WTC11 (cell line): ENCODE measurements around the gene LRRC41. TPM values are rescaled to one million over a fixed set of nuclear protein-coding genes. Genes with fewer than 3 reads are reported as not detected.

Experiments
- ATAC-seq: fragments of 200-7000 bp; cut with Tn5 transposase; 2 replicates; pipeline ENCODE4 v1.10.0; 2021; ENCODE audit warnings: mild to moderate bottlenecking, moderate library complexity
- CTCF ChIA-PET: fragments of 300-600 bp; sonication (Branson Sonifier 250); formaldehyde crosslinking; loops from one replicate; lab custom pipeline; 2021; ENCODE audit warnings: antibody characterized with exemption; lab: Charles Lee
- POLR2A ChIA-PET: fragments of 350-600 bp; sonication (Branson Sonifier 250); formaldehyde crosslinking; loops from one replicate; lab custom pipeline; 2021; ENCODE audit warnings: antibody characterized with exemption; lab: Charles Lee
- DNase-seq: peaks from one replicate; pipeline ENCODE4 v3.0.0; 2021; ENCODE audit warnings: low spot score
- H3K27ac Mint-ChIP-seq: 2 replicates; pipeline ENCODE4 v1.8.0; 2021; ENCODE audit warnings: mixed read lengths
- H3K27me3 Mint-ChIP-seq: 2 replicates; pipeline ENCODE4 v1.8.0; 2021; ENCODE audit warnings: low read depth, mild to moderate bottlenecking, moderate library complexity, mixed read lengths
- H3K36me3 Mint-ChIP-seq: 2 replicates; pipeline ENCODE4 v1.8.0; 2021; ENCODE audit warnings: mixed read lengths
- H3K4me1 Mint-ChIP-seq: 2 replicates; pipeline ENCODE4 v1.8.0; 2022; ENCODE audit warnings: mixed read lengths
- H3K4me3 Mint-ChIP-seq: 2 replicates; pipeline ENCODE4 v1.8.0; 2021; ENCODE audit warnings: mild to moderate bottlenecking, moderate library complexity, mixed read lengths
- H3K9me3 Mint-ChIP-seq: 2 replicates; pipeline ENCODE4 v1.8.0; 2021; ENCODE audit warnings: mixed read lengths
- AFF4 ChIP-seq: sonication (generic); formaldehyde crosslinking; IDR thresholded peaks from 2 replicates; pipeline ENCODE4 v1.8.1; 2023; ENCODE audit warnings: mild to moderate bottlenecking, missing genetic modification reagents, borderline replicate concordance
- CBFB ChIP-seq: sonication (generic); formaldehyde crosslinking; IDR thresholded peaks from 2 replicates; pipeline ENCODE4 v1.8.1; 2022; ENCODE audit warnings: mild to moderate bottlenecking, low read depth, missing genetic modification reagents
- E2F5 ChIP-seq: sonication (generic); formaldehyde crosslinking; IDR thresholded peaks from 2 replicates; pipeline ENCODE4 v1.8.1; 2022; ENCODE audit warnings: mild to moderate bottlenecking, moderate library complexity, missing genetic modification reagents
- FOXP1 ChIP-seq: sonication (generic); formaldehyde crosslinking; IDR thresholded peaks from 2 replicates; pipeline ENCODE4 v1.8.0; 2022; ENCODE audit warnings: missing genetic modification reagents, mild to moderate bottlenecking, moderate library complexity, borderline replicate concordance
- GABPB1 ChIP-seq: sonication (generic); formaldehyde crosslinking; IDR thresholded peaks from 2 replicates; pipeline ENCODE4 v1.8.1; 2023; ENCODE audit warnings: mild to moderate bottlenecking, missing genetic modification reagents
- KAT7 ChIP-seq: sonication (generic); formaldehyde crosslinking; IDR thresholded peaks from 2 replicates; pipeline ENCODE4 v1.8.1; 2023; ENCODE audit warnings: missing genetic modification reagents, mild to moderate bottlenecking, borderline replicate concordance
- MLX ChIP-seq: sonication (generic); formaldehyde crosslinking; IDR thresholded peaks from 2 replicates; pipeline ENCODE4 v1.8.1; 2023; ENCODE audit warnings: mild to moderate bottlenecking, missing genetic modification reagents, moderate library complexity
- MXD4 ChIP-seq: fragments of 250-450 bp; sonication (Bioruptor Pico); IDR thresholded peaks from 2 replicates; pipeline ENCODE4 v1.8.0; 2021; ENCODE audit warnings: mild to moderate bottlenecking, moderate library complexity, borderline replicate concordance
- NFATC4 ChIP-seq: fragments of 250-450 bp; sonication (Bioruptor Pico); IDR thresholded peaks from 2 replicates; pipeline ENCODE4 v1.9.0; 2021; ENCODE audit warnings: mild to moderate bottlenecking
- NR2C2 ChIP-seq: sonication (generic); formaldehyde crosslinking; IDR thresholded peaks from 2 replicates; pipeline ENCODE4 v1.8.0; 2022; ENCODE audit warnings: mild to moderate bottlenecking, missing genetic modification reagents
- RELA ChIP-seq: sonication (generic); formaldehyde crosslinking; IDR thresholded peaks from 2 replicates; pipeline ENCODE4 v1.8.1; 2022; ENCODE audit warnings: missing genetic modification reagents, mild to moderate bottlenecking, borderline replicate concordance
- SP1 ChIP-seq: sonication (generic); formaldehyde crosslinking; conservative IDR thresholded peaks from 2 replicates; pipeline ENCODE4 v1.8.1; 2022; ENCODE audit warnings: missing genetic modification reagents
- TEAD4 ChIP-seq: sonication (generic); formaldehyde crosslinking; IDR thresholded peaks from 2 replicates; pipeline ENCODE4 v1.8.0; 2022; ENCODE audit warnings: mild to moderate bottlenecking, missing genetic modification reagents
- TP53 ChIP-seq: sonication (generic); formaldehyde crosslinking; IDR thresholded peaks from 2 replicates; pipeline ENCODE4 v1.8.1; 2023; ENCODE audit warnings: mild to moderate bottlenecking, missing genetic modification reagents
- USF2 ChIP-seq: sonication (generic); formaldehyde crosslinking; IDR thresholded peaks from 2 replicates; pipeline ENCODE4 v1.8.1; 2023; ENCODE audit warnings: mild to moderate bottlenecking, missing genetic modification reagents, moderate library complexity
- ZNF138 ChIP-seq: sonication (generic); formaldehyde crosslinking; conservative IDR thresholded peaks from 2 replicates; pipeline ENCODE4 v1.8.1; 2022; ENCODE audit warnings: mild to moderate bottlenecking, moderate library complexity, missing genetic modification reagents
- ZNF219 ChIP-seq: sonication (generic); formaldehyde crosslinking; IDR thresholded peaks from 2 replicates; pipeline ENCODE4 v1.8.0; 2023; ENCODE audit warnings: missing genetic modification reagents, mild to moderate bottlenecking, borderline replicate concordance
- ZNF263 ChIP-seq: sonication (generic); formaldehyde crosslinking; IDR thresholded peaks from 2 replicates; pipeline ENCODE4 v1.8.1; 2022; ENCODE audit warnings: low read depth, mild to moderate bottlenecking, moderate library complexity, missing genetic modification reagents
- ZNF317 ChIP-seq: sonication (generic); formaldehyde crosslinking; IDR thresholded peaks from 2 replicates; pipeline ENCODE4 v1.8.1; 2023; ENCODE audit warnings: low read depth, mild to moderate bottlenecking, moderate library complexity, missing genetic modification reagents, borderline replicate concordance
- ZNF512 ChIP-seq: sonication (generic); formaldehyde crosslinking; IDR thresholded peaks from 2 replicates; pipeline ENCODE4 v1.8.1; 2022; ENCODE audit warnings: missing genetic modification reagents, borderline replicate concordance
- total RNA-seq: library from RNA; stranded (reverse); gene quantifications from 3 replicates; pipeline ENCODE4 v1.2.3, GENCODE V29; 2021
- TF ChIP-seq, protein P1 (sequence below): sonication (generic); formaldehyde crosslinking; IDR thresholded peaks from 2 replicates; pipeline ENCODE4 v1.8.1; 2022; ENCODE audit warnings: mild to moderate bottlenecking, missing genetic modification reagents, moderate library complexity, borderline replicate concordance
- TF ChIP-seq, protein P2 (sequence below): fragments of 250-450 bp; sonication (Bioruptor Pico); IDR thresholded peaks from 2 replicates; pipeline ENCODE4 v1.8.0; 2021; ENCODE audit warnings: mild to moderate bottlenecking

The LRRC41 gene
- total RNA-seq, 1 experiment from 2014 or later, result 46.0 TPM

DNA sequence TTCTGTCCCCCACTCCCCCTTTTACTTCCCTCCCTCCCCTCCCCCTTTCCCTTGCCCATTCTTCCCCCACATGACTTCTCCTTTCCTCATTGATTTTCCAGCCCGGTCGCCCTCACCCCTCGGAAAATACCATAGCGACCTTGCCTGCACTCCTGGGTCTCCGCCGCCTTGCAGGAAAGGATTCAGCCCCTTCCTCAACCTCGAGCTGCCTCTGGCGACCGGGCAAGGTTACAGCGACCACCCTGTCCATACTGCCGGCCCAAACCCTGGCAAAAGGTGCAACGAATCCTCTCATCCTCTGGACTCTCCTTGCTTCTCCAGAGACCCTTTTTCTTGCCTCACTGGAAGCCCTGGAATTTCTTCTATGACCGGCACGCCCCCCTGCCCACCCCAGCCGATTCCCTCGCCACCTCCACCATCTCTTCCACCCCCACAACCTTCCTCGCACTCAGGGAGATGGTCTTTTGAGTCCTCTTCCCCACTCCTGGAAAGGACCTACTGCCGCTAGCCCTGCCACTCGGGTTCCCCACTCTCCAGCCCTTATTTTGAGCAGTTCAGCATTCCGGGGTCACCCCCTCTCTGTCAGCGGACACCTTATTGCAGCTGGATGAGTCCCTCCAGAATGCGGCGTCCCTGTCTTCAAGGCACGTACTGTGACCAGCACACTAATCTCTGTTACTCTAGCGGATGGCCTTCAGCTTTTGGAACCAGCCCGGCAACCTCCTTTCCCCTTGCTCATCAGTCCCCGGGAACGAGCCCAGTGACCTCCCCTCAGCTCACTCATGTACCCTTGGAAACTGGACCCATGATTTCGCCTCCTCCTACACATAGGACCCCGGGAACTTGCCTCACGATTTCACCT, 38.0 kb upstream of the LRRC41 start:
- no peaks in the 10 kb centered on the region for H3K9me3 Mint-ChIP-seq
- ATAC-seq (peak; percentile 2; the same call in 1 of the 2 replicates), DNase-seq (peak; percentile 30)
- TF ChIP-seq E2F5 (CRISPR knock-in tag) (no peak), TP53 (no peak), TEAD4 (no peak), ZNF138 (CRISPR knock-in tag) (no peak), ZNF263 (CRISPR knock-in tag) (no peak), SP1 (CRISPR knock-in tag) (no peak), RELA (CRISPR knock-in tag) (no peak), USF2 (CRISPR knock-in tag) (no peak), MXD4 (no peak), NR2C2 (no peak), ZNF219 (CRISPR knock-in tag) (no peak), NFATC4 (CRISPR knock-in tag) (no peak)
- TF ChIP-seq, protein P1, sequence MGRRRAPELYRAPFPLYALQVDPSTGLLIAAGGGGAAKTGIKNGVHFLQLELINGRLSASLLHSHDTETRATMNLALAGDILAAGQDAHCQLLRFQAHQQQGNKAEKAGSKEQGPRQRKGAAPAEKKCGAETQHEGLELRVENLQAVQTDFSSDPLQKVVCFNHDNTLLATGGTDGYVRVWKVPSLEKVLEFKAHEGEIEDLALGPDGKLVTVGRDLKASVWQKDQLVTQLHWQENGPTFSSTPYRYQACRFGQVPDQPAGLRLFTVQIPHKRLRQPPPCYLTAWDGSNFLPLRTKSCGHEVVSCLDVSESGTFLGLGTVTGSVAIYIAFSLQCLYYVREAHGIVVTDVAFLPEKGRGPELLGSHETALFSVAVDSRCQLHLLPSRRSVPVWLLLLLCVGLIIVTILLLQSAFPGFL (CRISPR knock-in tag), result no peak
- TF ChIP-seq, all 79 proteins: peak for 0
- Mint-ChIP-seq H3K4me3 (peak overlapping the region; percentile 97), H3K36me3 (peaks cover 18% of the 10 kb centered on the region), H3K4me1 (peaks cover 17% of the 10 kb centered on the region), H3K27ac (peak overlapping the region; percentile 100), H3K27me3 (no peaks in the 10 kb centered on the region)
- POLR2A ChIA-PET, result no interaction called here
- CTCF ChIA-PET, result interaction anchor here (0.6 to 2.6 kb wide), 14 partner anchors 8 to 186 kb away, joined by 3 to 17 read pairs (median 4); partner anchors contain the start of genes LRRC41 and RAD54L

GRCh38 chr1:46340404-46341221, 37.2 kb upstream of the LRRC41 start, which contains the start of gene NSUN4:
NSUN4 (plus strand) TSS chr1:46340807; CDS start chr1:46340827, 20 bp downstream.
- peaks cover 17% of the 10 kb centered on the region for H3K4me1 Mint-ChIP-seq
- DNase-seq (peak; percentile 78), ATAC-seq (peak; percentile 94)
- H3K4me3 Mint-ChIP-seq, result peak within 1 kb of the TSS; percentile 97
- peak within 1 kb of the TSS; percentile 100 for H3K27ac Mint-ChIP-seq
- H3K9me3 Mint-ChIP-seq, result no peaks in the 10 kb centered on the region
- ChIA-PET POLR2A (interaction anchor here (0.7 to 1.2 kb wide), 4 partner anchors 8 to 169 kb away, joined by 5 to 13 read pairs (median 7); partner anchors contain the start of genes LRRC41, LURAP1 and UQCRH), CTCF (interaction anchor here (0.6 to 2.6 kb wide), 16 partner anchors 7 to 118 kb away, joined by 3 to 17 read pairs (median 4); partner anchors contain the start of genes FAAH, LRRC41 and RAD54L)
- no peaks in the 10 kb centered on the region for H3K27me3 Mint-ChIP-seq
- H3K36me3 Mint-ChIP-seq, result peaks cover 17% of the 10 kb centered on the region
- no peak; the same call in 1 of the 2 replicates for TF ChIP-seq FOXP1
- TF ChIP-seq MLX (CRISPR knock-in tag), result no peak
- no peak for TF ChIP-seq ZNF512 (CRISPR knock-in tag)
- TF ChIP-seq, protein P2, sequence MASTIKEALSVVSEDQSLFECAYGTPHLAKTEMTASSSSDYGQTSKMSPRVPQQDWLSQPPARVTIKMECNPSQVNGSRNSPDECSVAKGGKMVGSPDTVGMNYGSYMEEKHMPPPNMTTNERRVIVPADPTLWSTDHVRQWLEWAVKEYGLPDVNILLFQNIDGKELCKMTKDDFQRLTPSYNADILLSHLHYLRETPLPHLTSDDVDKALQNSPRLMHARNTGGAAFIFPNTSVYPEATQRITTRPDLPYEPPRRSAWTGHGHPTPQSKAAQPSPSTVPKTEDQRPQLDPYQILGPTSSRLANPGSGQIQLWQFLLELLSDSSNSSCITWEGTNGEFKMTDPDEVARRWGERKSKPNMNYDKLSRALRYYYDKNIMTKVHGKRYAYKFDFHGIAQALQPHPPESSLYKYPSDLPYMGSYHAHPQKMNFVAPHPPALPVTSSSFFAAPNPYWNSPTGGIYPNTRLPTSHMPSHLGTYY, result no peak
- TF ChIP-seq AFF4 (CRISPR knock-in tag), result no peak
- TF ChIP-seq CBFB (CRISPR knock-in tag), result no peak
- TF ChIP-seq ZNF317 (CRISPR knock-in tag), result no peak
- TF ChIP-seq GABPB1 (CRISPR knock-in tag), result peak; percentile 46; the same call in 1 of the 2 replicates
- TF ChIP-seq KAT7 (CRISPR knock-in tag), result peak; percentile 89; the same call in 1 of the 2 replicates
